Neuron (in vitro differentiated cells): Measurements from ENCODE around the gene CBY3.

Experiments
- H2AFZ ChIP-seq: one replicate; pipeline ENCODE4 v1.6.1; 2013; ENCODE audit warnings: low read depth, mild to moderate bottlenecking, inconsistent platforms, low read length, moderate library complexity
- H3K27me3 ChIP-seq: one replicate; pipeline ENCODE4 v1.6.1; 2013; ENCODE audit warnings: low read length; ENCODE audit not compliant: insufficient read depth
- H3K36me3 ChIP-seq: one replicate; pipeline ENCODE4 v1.6.1; 2013; ENCODE audit warnings: low read length; ENCODE audit not compliant: insufficient read depth
- H3K4me1 ChIP-seq: one replicate; pipeline ENCODE4 v1.6.1; 2013; ENCODE audit warnings: low read length; ENCODE audit not compliant: insufficient read depth
- H3K4me3 ChIP-seq: 2 replicates; pipeline ENCODE4 v1.5.1; 2013; ENCODE audit warnings: mild to moderate bottlenecking, low read length, moderate library complexity
- H3K9me3 ChIP-seq: one replicate; pipeline ENCODE4 v1.6.1; 2013; ENCODE audit warnings: low read length

CBY3 gene

GRCh38 chr5:179680780-179681401, at the start of gene CBY3:
Gene CBY3 (minus strand): TSS chr5:179681034. CDS start chr5:179680918, 116 bp downstream.
- Histone ChIP-seq H2AFZ (no peak within 1 kb of the TSS), H3K27me3 (no peaks in the 10 kb centered on the region), H3K4me1 (peaks cover 5% of the 10 kb centered on the region), H3K36me3 (no peaks in the 10 kb centered on the region), H3K9me3 (peaks cover 3% of the 10 kb centered on the region), H3K4me3 (no peak within 1 kb of the TSS)

GRCh38 chr5:179730356-179730755, 49.5 kb upstream of the CBY3 start:
- Histone ChIP-seq H3K9me3 (no peaks in the 10 kb centered on the region), H2AFZ (no peak overlapping the region), H3K36me3 (peaks cover 65% of the 10 kb centered on the region), H3K4me1 (peaks cover 7% of the 10 kb centered on the region), H3K4me3 (no peak overlapping the region), H3K27me3 (no peaks in the 10 kb centered on the region)

- Histone ChIP-seq H3K4me3 (no peak overlapping the region), H3K36me3 (peaks cover 66% of the 10 kb centered on the region), H3K27me3 (no peaks in the 10 kb centered on the region), H2AFZ (no peak overlapping the region), H3K9me3 (no peaks in the 10 kb centered on the region), H3K4me1 (peaks cover 7% of the 10 kb centered on the region)
Measured at GRCh38 chr5:179729727-179730126, 48.9 kb upstream of the CBY3 start.

- Histone ChIP-seq H3K9me3 (no peaks in the 10 kb centered on the region), H3K36me3 (peaks cover 67% of the 10 kb centered on the region)
Measured at GRCh38 chr5:179729303-179729702, 48.5 kb upstream of the CBY3 start.

GRCh38 chr5:179727106-179727505, 46.3 kb upstream of the CBY3 start:
- no peak overlapping the region for H3K4me3 ChIP-seq
- H2AFZ ChIP-seq, result no peak overlapping the region
- no peaks in the 10 kb centered on the region for H3K4me1 ChIP-seq
- no peaks in the 10 kb centered on the region for H3K27me3 ChIP-seq
- peaks cover 89% of the 10 kb centered on the region for H3K36me3 ChIP-seq
- H3K9me3 ChIP-seq, result no peaks in the 10 kb centered on the region

More at GRCh38 chr5:179729303-179729702, 48.5 kb upstream of the CBY3 start:
- H2AFZ ChIP-seq, result no peak overlapping the region
- H3K4me3 ChIP-seq, result no peak overlapping the region
- H3K4me1 ChIP-seq, result peaks cover 3% of the 10 kb centered on the region
- no peaks in the 10 kb centered on the region for H3K27me3 ChIP-seq

GRCh38 chr5:179724163-179724562, 43.3 kb upstream of the CBY3 start:
- no peaks in the 10 kb centered on the region for H3K27me3 ChIP-seq
- H3K9me3 ChIP-seq, result no peaks in the 10 kb centered on the region
- no peak overlapping the region for H2AFZ ChIP-seq
- no peaks in the 10 kb centered on the region for H3K4me1 ChIP-seq
- no peak overlapping the region for H3K4me3 ChIP-seq
- H3K36me3 ChIP-seq, result peaks cover 94% of the 10 kb centered on the region

GRCh38 chr5:179720222-179720621, 39.4 kb upstream of the CBY3 start:
- Histone ChIP-seq H2AFZ (no peak overlapping the region), H3K36me3 (peaks cover 92% of the 10 kb centered on the region)

GRCh38 chr5:179716286-179716685, 35.5 kb upstream of the CBY3 start:
- Histone ChIP-seq H3K36me3 (peaks cover 79% of the 10 kb centered on the region), H3K27me3 (no peaks in the 10 kb centered on the region), H2AFZ (no peak overlapping the region), H3K9me3 (no peaks in the 10 kb centered on the region), H3K4me3 (no peak overlapping the region), H3K4me1 (no peaks in the 10 kb centered on the region)

More at GRCh38 chr5:179720222-179720621, 39.4 kb upstream of the CBY3 start:
- H3K9me3 ChIP-seq, result no peaks in the 10 kb centered on the region
- H3K27me3 ChIP-seq, result no peaks in the 10 kb centered on the region
- no peaks in the 10 kb centered on the region for H3K4me1 ChIP-seq
- H3K4me3 ChIP-seq, result no peak overlapping the region

- peaks cover 38% of the 10 kb centered on the region for H3K36me3 ChIP-seq
- H3K4me3 ChIP-seq, result peak overlapping the region; percentile 75
- no peaks in the 10 kb centered on the region for H3K27me3 ChIP-seq
- H3K9me3 ChIP-seq, result no peaks in the 10 kb centered on the region
- no peak overlapping the region for H2AFZ ChIP-seq
- peaks cover 11% of the 10 kb centered on the region for H3K4me1 ChIP-seq
Measured at GRCh38 chr5:179700401-179700918, 19.6 kb upstream of the CBY3 start.

- H3K4me1 ChIP-seq, result peaks cover 11% of the 10 kb centered on the region
- peak overlapping the region; percentile 75 for H3K4me3 ChIP-seq
- H3K36me3 ChIP-seq, result peaks cover 32% of the 10 kb centered on the region
- no peaks in the 10 kb centered on the region for H3K9me3 ChIP-seq
- H3K27me3 ChIP-seq, result no peaks in the 10 kb centered on the region
- no peak overlapping the region for H2AFZ ChIP-seq
Measured at GRCh38 chr5:179699616-179700237, 18.9 kb upstream of the CBY3 start.

GRCh38 chr5:179698935-179699615, 18.2 kb upstream of the CBY3 start, which contains the start of gene CANX:
Gene CANX (plus strand): TSS chr5:179698967. CDS start chr5:179705682, 6,715 bp downstream.
- Histone ChIP-seq H3K36me3 (peaks cover 31% of the 10 kb centered on the region), H3K9me3 (no peaks in the 10 kb centered on the region), H3K27me3 (no peaks in the 10 kb centered on the region), H3K4me1 (peaks cover 16% of the 10 kb centered on the region), H2AFZ (peak within 1 kb of the TSS; percentile 33), H3K4me3 (peak within 1 kb of the TSS; percentile 75)

GRCh38 chr5:179697993-179698934, 17.4 kb upstream of the CBY3 start:
- Histone ChIP-seq H3K4me1 (peaks cover 20% of the 10 kb centered on the region), H3K9me3 (no peaks in the 10 kb centered on the region), H3K4me3 (peak overlapping the region; percentile 75), H3K36me3 (peaks cover 24% of the 10 kb centered on the region), H2AFZ (peak overlapping the region; percentile 33), H3K27me3 (no peaks in the 10 kb centered on the region)
